Measurements from ENCODE around the gene SKI. TPM values are rescaled to one million over a fixed set of nuclear protein-coding genes. Genes with fewer than 3 reads are reported as not detected.

The SKI gene
- total and polyA plus RNA-seq, 2 of the 8 experiments (the other 6 are each of a cell fraction or from before 2014, with no cell fraction given) = 8.3 to 87.6 TPM

DNA sequence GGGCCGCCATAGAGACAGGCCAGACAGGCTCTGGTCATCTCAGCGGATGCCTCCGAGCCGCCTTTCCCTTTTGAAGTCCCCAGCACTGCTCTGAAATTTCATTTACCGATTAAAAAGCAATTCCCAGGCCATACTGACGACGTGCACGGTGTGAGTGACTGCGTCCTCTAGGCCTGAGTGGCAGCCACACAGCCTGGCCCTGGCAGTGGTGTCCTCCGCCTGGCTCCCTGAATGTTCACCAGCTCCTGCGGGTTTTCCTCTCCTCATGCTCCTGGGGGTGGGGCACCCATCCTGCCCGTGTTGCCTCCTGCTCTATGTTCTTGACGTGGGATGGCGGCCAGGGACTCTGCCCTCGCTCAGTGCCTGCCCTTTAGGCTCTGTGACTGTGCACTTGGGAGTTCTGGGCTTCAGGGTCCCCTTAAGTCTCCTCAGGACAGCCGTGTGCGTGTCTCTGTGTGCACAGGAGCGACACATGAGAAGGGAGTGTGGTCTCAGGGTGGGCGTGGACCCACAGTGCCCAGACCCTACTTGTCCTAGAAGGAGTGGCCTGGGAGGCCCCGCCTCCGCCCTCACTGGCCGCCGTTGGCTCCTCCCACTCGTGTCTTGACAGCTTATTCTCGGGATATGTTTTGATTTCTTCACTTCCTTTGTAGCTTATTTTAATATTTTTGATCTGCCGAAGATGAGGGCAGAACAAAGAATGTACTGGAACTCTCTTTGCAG, 3.6 kb downstream of the SKI start (continued):
- TF ChIP-seq EP300 (IDR thresholded peaks at IDR 0.05; ENCODE audit: borderline replicate concordance in 1 of 2, low read depth in 2 of 2, low read length in 2 of 2) (no peak), CEBPB (IDR thresholded peaks at IDR 0.05; ENCODE audit: low read depth, low read length) (no peak)

Data from H1 (cell line).